ENCODE data around the gene GRIN3B. TPM values are rescaled to one million over a fixed set of nuclear protein-coding genes. Genes with fewer than 3 reads are reported as not detected.

Gene GRIN3B
- polyA plus RNA-seq, 10 donors: 0.13 to 0.35 (median 0.17) TPM; not detected in 1

GRCh38 chr19:990746-991145 lies 9.5 kb upstream of the GRIN3B start:
- no peak for DNase-seq

- no peak for DNase-seq
Measured at GRCh38 chr19:991174-991931, 8.9 kb upstream of the GRIN3B start.

GRCh38 chr19:991932-992669 lies 8.1 kb upstream of the GRIN3B start:
- no peak for DNase-seq

- DNase-seq: no peak
Measured at GRCh38 chr19:992670-993055, 7.6 kb upstream of the GRIN3B start.

- DNase-seq: no peak
Measured at GRCh38 chr19:993361-993830, 6.8 kb upstream of the GRIN3B start.

- DNase-seq: no peak
Measured at GRCh38 chr19:993831-994393, 6.3 kb upstream of the GRIN3B start.

- DNase-seq: no peak
Measured at GRCh38 chr19:994516-994915, 5.7 kb upstream of the GRIN3B start.

GRCh38 chr19:995051-995827 lies 5.0 kb upstream of the GRIN3B start:
- no peak for DNase-seq

DNA sequence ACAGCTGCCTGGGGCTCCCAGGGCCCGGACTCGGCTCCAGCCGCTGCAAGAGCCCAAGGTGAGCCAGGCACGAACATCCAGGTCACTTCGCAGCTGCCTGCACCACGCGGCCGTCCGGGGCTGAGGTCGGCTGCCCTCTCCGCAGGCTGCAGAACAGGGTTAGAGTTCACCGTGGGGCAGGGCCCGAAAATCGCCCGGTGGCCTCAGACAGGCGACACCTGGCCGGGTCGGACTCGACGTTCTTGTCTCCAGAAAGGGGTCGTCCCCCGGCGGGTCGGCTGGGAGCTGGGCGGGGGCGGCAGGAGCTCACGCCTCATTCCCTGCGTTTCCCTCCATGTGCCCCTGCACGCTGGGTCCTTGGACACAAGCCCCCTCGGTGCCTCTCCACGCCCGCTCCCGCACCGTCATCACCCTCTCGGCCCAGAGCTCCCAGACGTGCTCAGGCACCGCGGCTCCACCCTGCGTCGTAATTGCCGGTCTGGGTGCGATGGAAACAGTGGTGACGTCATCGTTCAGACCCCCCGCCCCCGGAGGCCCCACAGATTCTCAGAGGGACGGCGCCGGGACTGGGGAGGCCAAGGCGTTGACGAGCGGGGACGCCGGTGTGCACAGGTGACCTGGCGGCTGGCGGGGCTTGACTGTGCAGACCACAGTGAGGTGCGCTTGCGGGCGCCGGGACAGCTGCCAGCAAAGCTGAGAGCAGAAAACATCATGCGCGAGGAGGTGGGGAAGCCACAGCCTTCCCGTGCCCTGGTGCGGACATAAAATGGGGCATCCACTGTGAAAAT lies 4.0 kb upstream of the GRIN3B start:
- DNase-seq: peak in 1 of 3 donors; percentile 45

GRCh38 chr19:998064-998463 lies 2.2 kb upstream of the GRIN3B start:
- no peak for DNase-seq

GRCh38 chr19:999379-999719 lies 870 bp upstream of the GRIN3B start:
- DNase-seq: no peak

GRCh38 chr19:1000591-1001537 lies 645 bp downstream of the GRIN3B start:
- DNase-seq: no peak

GRCh38 chr19:1001538-1002166 lies 1.4 kb downstream of the GRIN3B start:
- peak in 1 of 3 donors; percentile 56 for DNase-seq

DNA sequence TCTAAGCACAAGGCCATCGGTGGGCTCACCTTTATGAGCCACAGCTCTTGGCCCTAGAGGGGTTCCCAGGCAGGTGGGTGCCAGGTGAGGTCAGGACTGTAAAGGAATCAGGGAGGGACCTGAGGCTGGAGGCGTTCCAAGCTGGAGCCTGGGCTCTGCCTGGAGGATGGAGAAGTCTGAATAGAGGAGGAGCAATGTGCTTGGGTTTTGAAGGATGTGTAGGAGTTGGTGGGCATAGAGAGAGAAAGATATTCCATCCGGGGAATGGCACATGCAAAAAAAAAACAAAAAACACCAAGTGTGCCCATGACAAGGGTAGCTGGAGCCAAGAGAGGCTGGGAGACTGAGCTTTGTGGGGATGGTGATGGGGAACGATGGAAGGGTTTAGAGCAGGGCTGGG lies 2.4 kb downstream of the GRIN3B start:
- DNase-seq: no peak

DNA sequence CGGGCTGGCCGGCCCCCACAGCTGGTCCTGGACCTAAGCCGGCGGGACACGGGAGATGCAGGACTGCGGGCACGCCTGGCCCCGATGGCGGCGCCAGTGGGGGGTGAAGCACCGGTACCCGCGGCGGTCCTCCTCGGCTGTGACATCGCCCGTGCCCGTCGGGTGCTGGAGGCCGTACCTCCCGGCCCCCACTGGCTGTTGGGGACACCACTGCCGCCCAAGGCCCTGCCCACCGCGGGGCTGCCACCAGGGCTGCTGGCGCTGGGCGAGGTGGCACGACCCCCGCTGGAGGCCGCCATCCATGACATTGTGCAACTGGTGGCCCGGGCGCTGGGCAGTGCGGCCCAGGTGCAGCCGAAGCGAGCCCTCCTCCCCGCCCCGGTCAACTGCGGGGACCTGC lies 3.1 kb downstream of the GRIN3B start:
- no peak for DNase-seq

DNA sequence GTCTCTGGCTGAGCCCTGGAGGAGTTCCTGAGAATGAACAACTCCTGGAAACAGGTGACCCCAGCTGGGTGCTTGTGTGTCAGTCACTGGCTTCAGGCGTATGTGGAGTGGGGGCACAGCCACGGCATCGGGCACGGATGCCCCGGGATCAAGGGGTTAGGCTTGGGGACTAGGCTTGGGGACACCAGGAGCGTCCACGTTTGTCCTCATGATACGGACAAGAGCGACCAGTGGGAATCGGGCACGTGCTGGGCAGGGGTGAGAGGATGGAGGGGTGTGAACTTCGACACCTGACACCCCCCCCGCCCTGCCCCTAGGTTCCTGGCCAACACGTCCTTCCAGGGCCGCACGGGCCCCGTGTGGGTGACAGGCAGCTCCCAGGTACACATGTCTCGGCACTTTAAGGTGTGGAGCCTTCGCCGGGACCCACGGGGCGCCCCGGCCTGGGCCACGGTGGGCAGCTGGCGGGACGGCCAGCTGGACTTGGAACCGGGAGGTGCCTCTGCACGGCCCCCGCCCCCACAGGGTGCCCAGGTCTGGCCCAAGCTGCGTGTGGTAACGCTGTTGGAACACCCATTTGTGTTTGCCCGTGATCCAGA lies 4.1 kb downstream of the GRIN3B start:
- no peak for DNase-seq

GRCh38 chr19:1004803-1005664 lies 4.8 kb downstream of the GRIN3B start:
- no peak for DNase-seq

- DNase-seq: no peak
Measured at GRCh38 chr19:1006711-1007398, 6.6 kb downstream of the GRIN3B start.

Measured in muscle of back (tissue), 11 donors.